ENCODE measurements around the gene LKAAEAR1.

LKAAEAR1 gene

GRCh38 chr20:64056889-64057627 lies 27.1 kb downstream of the LKAAEAR1 start:
- peak overlapping the region in 2 of 7 experiments; percentile 7 to 11 for H3K4me3 ChIP-seq
- peak overlapping the region in 15 of 21 experiments; percentile 9 to 85 (median 56) for H3K27ac ChIP-seq

DNA sequence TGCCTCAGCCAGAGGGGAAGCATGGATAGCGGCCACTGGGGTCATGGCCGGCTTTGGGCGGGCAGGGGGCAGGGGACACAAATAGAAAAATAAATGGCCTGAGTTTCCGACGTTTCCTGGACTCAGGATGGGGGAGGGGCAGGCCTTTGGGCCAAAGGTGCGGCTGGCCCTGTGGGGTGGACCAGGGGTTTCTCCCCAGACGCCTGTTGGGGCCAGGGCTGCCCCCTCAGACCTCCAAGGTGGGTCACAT lies 27.6 kb downstream of the LKAAEAR1 start:
- peak overlapping the region in 14 of 21 experiments; percentile 4 to 85 (median 57) for H3K27ac ChIP-seq
- H3K4me3 ChIP-seq, result peak overlapping the region in 1 of 7 experiments; percentile 11

GRCh38 chr20:64055893-64056638 lies 28.1 kb downstream of the LKAAEAR1 start:
- peak overlapping the region in 1 of 7 experiments; percentile 11 for H3K4me3 ChIP-seq
- peak overlapping the region in 18 of 21 experiments; percentile 4 to 85 (median 56) for H3K27ac ChIP-seq

DNA sequence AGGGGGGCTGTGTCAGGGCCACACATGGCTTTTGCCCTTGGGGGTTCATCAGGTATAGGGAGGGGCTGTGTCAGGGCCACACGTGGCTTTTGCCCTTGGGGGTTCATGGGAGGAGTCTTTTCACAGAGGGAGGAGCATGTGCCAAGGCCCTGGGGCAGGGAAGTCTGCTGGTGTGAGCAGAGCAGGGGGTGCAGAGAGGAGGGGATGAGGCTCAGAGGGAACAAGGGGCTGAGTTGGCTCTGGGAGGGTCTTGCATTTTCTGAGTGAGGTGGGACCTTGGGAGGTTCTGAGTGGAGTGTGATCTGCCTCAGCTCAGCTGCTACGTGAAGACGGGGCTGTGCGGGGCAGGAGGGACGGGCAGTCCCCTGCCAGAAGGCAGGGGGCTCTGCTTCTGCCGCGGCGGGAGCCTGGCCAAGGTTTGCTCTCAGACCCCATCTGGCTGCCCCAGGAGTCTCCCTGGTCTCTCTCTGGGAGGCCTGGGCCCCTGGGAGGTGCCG lies 28.8 kb downstream of the LKAAEAR1 start:
- H3K4me3 ChIP-seq, result no peak overlapping the region
- peak overlapping the region in 17 of 21 experiments; percentile 5 to 85 (median 57) for H3K27ac ChIP-seq

GRCh38 chr20:64053841-64054661 lies 30.1 kb downstream of the LKAAEAR1 start:
- H3K27ac ChIP-seq, result peak overlapping the region in 17 of 21 experiments; percentile 8 to 85 (median 47)
- no peak overlapping the region for H3K4me3 ChIP-seq

- Histone ChIP-seq H3K27ac (peak overlapping the region in 16 of 21 experiments; percentile 5 to 85 (median 52)), H3K4me3 (no peak overlapping the region)
Observed at GRCh38 chr20:64052987-64053840, 31.0 kb downstream of the LKAAEAR1 start.

DNA sequence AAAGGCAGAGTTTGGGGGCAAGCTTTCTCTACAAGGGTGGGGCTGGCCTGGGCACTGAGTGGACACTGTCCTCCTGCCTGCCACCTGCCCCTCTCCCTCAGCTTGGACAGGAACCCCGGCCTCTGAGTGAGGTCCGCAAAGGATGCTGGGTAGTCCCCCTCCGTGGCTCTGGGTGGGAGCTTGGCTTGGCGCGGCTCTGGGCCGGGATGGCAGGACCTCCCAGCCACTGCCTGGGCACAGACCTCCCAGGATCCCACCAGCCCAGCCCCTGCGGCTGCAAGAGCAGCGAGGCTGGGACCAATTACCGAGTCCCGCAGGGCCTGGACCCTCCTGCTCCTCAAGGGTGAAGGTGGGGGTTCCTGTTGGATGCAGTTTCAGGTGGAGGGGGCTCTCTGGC lies 31.9 kb downstream of the LKAAEAR1 start:
- Histone ChIP-seq H3K4me3 (no peak overlapping the region), H3K27ac (peak overlapping the region in 19 of 21 experiments; percentile 1 to 85 (median 51))

DNA sequence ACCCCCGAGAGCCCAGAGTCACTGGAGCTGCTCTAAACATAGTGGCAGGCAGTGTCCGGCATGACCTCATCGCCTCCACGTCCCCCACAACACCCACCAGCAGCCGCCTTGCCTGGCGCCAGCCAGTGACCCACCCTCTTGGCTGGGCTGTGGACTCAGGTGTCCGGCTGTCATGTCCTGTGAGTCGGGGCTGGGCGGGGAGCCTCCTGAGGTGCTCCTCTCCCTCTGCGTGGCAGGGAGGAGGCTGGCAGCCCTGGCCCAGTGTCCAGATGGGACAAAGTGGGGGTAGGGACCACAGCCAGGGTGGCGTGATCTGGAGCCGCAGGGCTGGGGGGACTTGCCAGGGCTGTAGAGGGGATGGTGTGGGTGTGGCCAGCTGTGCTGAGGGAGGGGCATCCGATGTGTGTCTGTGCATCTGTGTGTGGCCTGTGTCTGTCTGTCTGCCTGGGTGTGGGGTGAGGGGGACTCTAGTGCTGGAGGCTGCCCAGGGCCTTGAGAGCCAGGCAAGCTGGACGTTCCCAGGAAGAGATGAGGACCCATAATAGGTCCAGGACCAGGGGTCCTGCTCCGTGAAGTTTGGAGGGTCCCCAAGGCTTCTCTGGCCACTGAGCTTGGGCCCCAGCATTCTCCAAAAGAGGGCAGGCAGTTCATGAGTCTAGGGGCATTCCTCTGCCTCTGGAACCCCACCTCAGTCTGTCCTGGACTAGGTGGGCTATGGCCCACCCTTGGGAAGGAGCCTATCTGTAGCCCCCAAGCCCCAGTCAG lies 32.5 kb downstream of the LKAAEAR1 start:
- no peak overlapping the region for H3K4me3 ChIP-seq
- peak overlapping the region in 19 of 21 experiments; percentile 1 to 85 (median 55) for H3K27ac ChIP-seq

DNA sequence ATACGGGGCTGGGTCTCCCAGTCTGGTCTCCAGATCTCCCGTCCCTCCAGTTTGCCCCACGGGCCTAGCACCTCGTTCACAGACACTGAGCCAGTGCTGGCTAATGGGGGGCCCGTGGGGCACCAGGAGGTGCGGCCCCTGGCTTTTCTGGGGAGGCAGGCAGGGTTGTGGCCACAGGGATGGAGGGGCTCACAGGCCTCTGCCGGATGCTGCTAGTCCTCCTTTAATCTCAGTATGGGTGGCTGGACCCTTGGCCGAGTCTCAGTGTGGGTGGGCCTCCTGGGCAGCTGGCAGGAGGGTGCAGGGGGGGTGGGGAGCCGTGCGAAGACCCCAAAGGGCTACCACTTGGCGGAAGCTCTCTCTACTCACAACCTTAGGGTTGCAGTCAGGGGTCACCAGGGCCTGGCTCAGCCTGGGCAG lies 33.2 kb downstream of the LKAAEAR1 start:
- H3K27ac ChIP-seq, result peak overlapping the region in 17 of 21 experiments; percentile 5 to 85 (median 56)

DNA sequence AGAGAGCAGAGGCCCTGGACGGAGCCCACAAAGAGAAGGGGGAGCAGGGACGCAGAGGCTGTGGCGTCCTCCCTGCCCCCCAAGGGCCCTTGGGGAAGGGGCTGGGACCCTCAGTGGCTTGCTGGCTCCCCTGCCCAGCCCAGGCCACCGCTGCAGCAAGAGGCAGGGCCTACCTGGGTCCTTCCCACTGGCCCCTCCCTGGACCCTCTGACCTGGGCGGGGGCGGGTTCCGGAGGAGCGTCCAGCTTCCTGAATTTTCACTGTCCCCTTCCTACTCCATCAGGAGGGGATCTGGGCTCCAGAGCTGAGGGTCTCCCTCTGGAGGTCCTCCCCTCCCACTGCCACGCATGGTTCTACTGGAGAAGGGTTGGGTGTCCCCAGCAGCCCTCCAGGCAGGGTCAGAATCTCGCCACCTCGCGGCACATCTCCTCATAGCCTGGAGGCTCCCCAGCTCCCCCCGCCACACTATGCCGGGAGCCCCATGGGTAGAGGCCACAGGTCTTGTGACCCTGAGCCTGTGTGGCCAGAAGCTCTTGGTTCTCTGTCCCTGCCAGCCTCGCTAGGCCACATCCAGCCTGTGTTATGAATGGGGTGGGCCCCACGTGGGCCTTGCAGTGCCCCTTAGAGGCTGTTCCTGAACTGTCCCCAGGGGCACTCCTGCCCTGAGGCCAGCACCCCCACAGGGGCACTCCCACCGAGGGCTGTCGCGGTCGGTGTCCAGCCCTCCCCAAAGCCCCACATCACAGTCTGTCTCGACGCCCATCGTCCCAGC lies 33.8 kb downstream of the LKAAEAR1 start:
- Histone ChIP-seq H3K4me3 (peak overlapping the region in 4 of 7 experiments; percentile 24 to 52 (median 31)), H3K27ac (peak overlapping the region in 18 of 21 experiments; percentile 13 to 85 (median 61))

More for the DNA sequence above, 33.2 kb downstream of the LKAAEAR1 start:
- no peak overlapping the region for H3K4me3 ChIP-seq

GRCh38 chr20:64049878-64050260 lies 34.3 kb downstream of the LKAAEAR1 start:
- Histone ChIP-seq H3K4me3 (peak overlapping the region in 4 of 7 experiments; percentile 24 to 52 (median 31)), H3K27ac (peak overlapping the region in 18 of 21 experiments; percentile 13 to 85 (median 58))

- H3K27ac ChIP-seq, result peak within 1 kb of the TSS in 19 of 21 experiments; percentile 8 to 85 (median 62)
- peak within 1 kb of the TSS; percentile 24 to 52 (median 27) for H3K4me3 ChIP-seq
Observed at GRCh38 chr20:64049060-64049877, 34.9 kb downstream of the LKAAEAR1 start, which contains the start of gene SOX18. SOX18 (minus strand) TSS chr20:64049639; CDS start chr20:64049516, 123 bp downstream.

DNA sequence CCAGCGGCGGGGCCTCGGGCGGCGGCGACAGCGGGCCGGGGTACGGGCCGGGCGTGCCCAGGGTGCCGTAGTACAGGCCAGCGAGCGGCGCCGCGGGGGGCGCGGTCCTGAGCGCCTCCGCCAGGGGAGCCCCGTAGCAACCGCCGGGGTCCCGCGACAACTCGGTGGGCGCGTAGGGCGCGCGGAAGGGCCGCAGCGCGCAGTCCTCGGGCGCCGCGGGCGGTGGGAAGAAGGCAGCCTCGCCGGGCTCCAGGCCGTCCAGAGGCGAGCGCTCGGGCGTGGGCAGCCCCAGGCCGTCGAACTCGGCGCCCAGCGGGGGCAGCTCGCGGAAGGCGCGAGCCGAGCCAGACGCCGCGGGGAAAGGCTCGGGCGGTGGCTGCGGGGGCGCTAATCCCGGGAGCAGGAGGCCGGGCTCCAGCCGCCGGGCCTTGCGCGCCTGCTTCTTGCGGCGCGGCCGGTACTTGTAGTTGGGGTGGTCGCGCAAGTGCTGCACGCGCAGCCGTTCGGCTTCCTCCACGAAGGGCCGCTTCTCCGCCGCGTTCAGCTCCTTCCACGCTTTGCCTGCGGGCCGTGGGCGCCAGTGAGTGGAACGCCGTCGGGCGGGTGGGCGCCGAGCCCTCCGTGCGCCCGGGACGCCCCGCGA lies 35.7 kb downstream of the LKAAEAR1 start:
- Histone ChIP-seq H3K27ac (peak overlapping the region in 9 of 21 experiments; percentile 6 to 77 (median 43)), H3K4me3 (peak overlapping the region; percentile 24 to 52 (median 27))

DNA sequence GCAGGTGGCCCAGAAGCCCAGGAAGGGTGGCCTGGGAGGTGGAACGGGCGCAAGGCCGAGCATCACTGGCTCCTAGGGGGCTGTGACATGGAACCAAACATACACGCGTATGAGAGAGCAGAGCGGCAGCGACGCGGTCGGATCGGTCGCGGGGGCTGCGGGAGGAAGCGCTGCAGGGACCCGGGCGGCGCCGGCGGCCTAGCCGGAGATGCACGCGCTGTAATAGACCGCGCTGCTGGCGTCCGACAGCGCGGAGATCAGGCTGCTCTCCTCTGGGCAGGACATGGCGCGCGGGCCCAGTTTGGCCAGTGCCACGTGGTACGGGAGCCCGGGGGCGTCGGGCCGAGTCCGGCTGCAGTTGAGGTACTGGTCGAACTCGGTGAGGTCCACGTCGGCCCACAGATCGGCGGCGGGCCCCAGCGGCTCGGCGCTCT lies 36.2 kb downstream of the LKAAEAR1 start:
- peak overlapping the region in 7 of 21 experiments; percentile 6 to 77 (median 58) for H3K27ac ChIP-seq

DNA sequence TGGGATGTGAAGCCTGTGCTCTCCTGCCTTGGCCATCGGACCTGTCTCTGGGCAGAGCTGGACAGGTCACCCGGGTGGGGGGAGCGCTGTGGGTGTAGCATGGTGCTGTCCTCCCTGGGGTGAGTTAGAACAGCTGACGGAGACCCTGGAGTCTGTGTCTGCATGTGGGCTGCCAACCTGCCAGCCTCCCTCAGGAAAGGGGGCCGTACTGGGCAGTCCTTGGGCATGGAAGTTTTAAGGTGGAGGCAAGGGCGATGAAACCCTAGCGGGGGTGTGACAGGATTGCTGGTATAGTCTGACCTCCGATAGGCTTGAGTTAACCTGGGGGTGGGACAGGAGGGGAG lies 37.2 kb downstream of the LKAAEAR1 start:
- Histone ChIP-seq H3K27ac (peak overlapping the region in 4 of 21 experiments; percentile 34 to 77 (median 64)), H3K4me3 (peak overlapping the region; percentile 6 to 52 (median 27))

More for the DNA sequence above, 36.2 kb downstream of the LKAAEAR1 start:
- peak overlapping the region; percentile 24 to 52 (median 27) for H3K4me3 ChIP-seq

Data from skin epidermis (tissue), 12 donors.